Sigmoid colon (tissue), 7 donors: ENCODE measurements around the gene PLPPR1. TPM values are rescaled to one million over a fixed set of nuclear protein-coding genes. Genes with fewer than 3 reads are reported as not detected.

ENCODE experiments used
- DNase-seq: peaks from one replicate; pipeline ENCODE4 v3.0.0-alpha.2; 2019
- H3K27ac ChIP-seq, 4 donors: fragments of 200-600 bp; sonication (generic); one replicate each; pipeline ENCODE4 v1.5.1; 2016 to 2019; ENCODE audit warnings: mild to moderate bottlenecking in 1 of 4
- H3K27me3 ChIP-seq, 3 donors: fragments of 200-600 bp; sonication (generic); one replicate each; pipeline ENCODE4 v1.5.1; 2019; ENCODE audit warnings: mild to moderate bottlenecking in 1 of 3
- H3K36me3 ChIP-seq, 4 donors: fragments of 200-600 bp; sonication (generic); one replicate each; pipeline ENCODE4 v1.5.1; 2016 to 2019
- H3K4me1 ChIP-seq, 4 donors: fragments of 200-600 bp; sonication (generic); one replicate each; pipeline ENCODE4 v1.5.1; 2017 to 2019
- H3K4me3 ChIP-seq, 4 donors: fragments of 200-600 bp; sonication (generic); one replicate each; pipeline ENCODE4 v1.5.1; 2017 to 2019; ENCODE audit warnings: mild to moderate bottlenecking in 2 of 4, moderate library complexity in 1 of 4
- H3K9me3 ChIP-seq, 4 donors: fragments of 200-600 bp in 3 of 4; sonication (generic) in 3 of 4; one replicate each; pipeline versions ENCODE4 v1.5.1 to v1.6.1; 2013 to 2019
- CTCF ChIP-seq, 4 experiments: fragments of 450-650 bp in 3 of 4; fragments of 200-600 bp in 1 of 4; IDR thresholded peaks; one replicate each; pipeline ENCODE4 v1.5.1; 2016 to 2019; ENCODE audit warnings: antibody characterized with exemption in 4 of 4, mild to moderate bottlenecking in 3 of 4, moderate library complexity in 2 of 4
- EP300 ChIP-seq, 4 donors: sonication (generic); formaldehyde crosslinking; IDR thresholded peaks; one replicate each; pipeline ENCODE4 v1.6.1; 2017; ENCODE audit warnings: antibody characterized with exemption in 4 of 4
- POLR2A ChIP-seq, 2 donors: fragments of 450-650 bp; IDR thresholded peaks; one replicate each; pipeline ENCODE4 v1.6.1; 2016; ENCODE audit warnings: antibody characterized with exemption in 2 of 2, mild to moderate bottlenecking in 2 of 2, moderate library complexity in 2 of 2
- POLR2AphosphoS5 ChIP-seq, 4 donors: sonication (generic); formaldehyde crosslinking; IDR thresholded peaks; one replicate each; pipeline ENCODE4 v1.6.1; 2017; ENCODE audit warnings: antibody characterized with exemption in 4 of 4
- WGBS, 2 donors: extraction: QIAGEN DNeasy Blood & Tissue Kit; methylation state at CpG; one replicate each; pipeline ENCODE4 v1.1.7; 2013; 5-methylcytosine and 5-hydroxymethylcytosine counted together
- intact Hi-C: fragments of 100-400 bp; cut with DNase I; formaldehyde crosslinking; loops from one replicate; pipeline ENCODE4 v1.15.1; 2023
- polyA plus RNA-seq, 3 donors: library from polyadenylated mRNA; stranded (reverse); fragments of 200-250 nt; gene quantifications; one replicate each; pipeline ENCODE4 v1.2.3, GENCODE V29; 2013
- total RNA-seq, 4 donors: library from RNA; depleted of rRNA; stranded (reverse); fragments of >200 nt; gene quantifications; one replicate each; pipeline ENCODE4 v1.1.0, GENCODE V29; 2016
- donor health status: healthy with polysubstance abuse.
- donor health status: Bipolar disorder and iron deficiency.
- donor health status: healthy.

Gene PLPPR1
- total and polyA plus RNA-seq, 7 donors: 0.07 to 0.81 (median 0.38) TPM; not detected in 3

DNA sequence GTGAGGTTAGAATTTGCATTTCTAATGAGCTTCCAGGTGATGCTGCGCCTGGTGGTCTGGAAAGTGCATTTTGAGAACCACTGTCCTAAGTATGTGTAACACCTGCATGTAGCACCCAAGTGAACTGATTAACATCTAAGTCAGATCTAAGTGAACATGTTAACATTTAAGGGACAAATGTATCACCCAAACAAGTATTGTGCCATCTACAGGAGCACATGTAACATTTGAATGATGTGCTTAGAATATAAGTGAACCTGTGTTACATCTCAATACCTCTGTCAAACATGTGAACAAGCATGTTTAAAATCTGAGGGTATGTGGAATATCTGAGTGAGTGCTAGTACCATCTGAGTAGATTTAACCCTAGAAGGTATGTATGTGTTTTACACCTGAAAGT is 68.7 kb downstream of the PLPPR1 start:
- intact Hi-C loops: no loop called here
- Histone ChIP-seq H3K4me1 (no peaks in the 10 kb centered on the region), H3K27ac (no peak overlapping the region), H3K36me3 (no peaks in the 10 kb centered on the region), H3K4me3 (no peak overlapping the region), H3K27me3 (no peaks in the 10 kb centered on the region), H3K9me3 (no peaks in the 10 kb centered on the region)
- no peak for TF ChIP-seq POLR2AphosphoS5 (IDR thresholded peaks at IDR 0.05)
- no peak for TF ChIP-seq POLR2A (IDR thresholded peaks at IDR 0.05)
- no peak for TF ChIP-seq CTCF (IDR thresholded peaks at IDR 0.05)
- TF ChIP-seq EP300 (IDR thresholded peaks at IDR 0.05): no peak
- WGBS, 2 donors: 0 to 43% methylated on average over 1 of the region's 1 CpG
- no peak for DNase-seq

DNA sequence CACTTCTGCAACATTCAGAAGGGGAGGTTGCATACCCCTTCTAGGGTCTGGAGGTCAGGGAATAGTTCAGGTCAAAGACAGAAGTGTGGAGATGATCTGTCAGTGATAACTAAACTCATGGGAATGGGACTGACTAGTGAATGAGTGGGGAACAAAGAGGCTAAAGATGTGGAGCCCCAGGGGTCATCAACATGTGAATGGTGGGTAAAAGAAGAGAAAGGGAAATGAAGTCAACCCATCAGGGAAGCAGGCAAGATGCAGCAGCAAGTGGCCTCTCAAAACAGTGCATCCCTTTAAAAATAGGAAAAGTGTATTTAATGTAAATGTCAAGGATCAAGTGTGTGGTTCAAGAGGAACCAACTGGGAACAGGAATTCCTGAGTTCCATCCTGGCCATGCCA is 69.9 kb downstream of the PLPPR1 start:
- H3K4me1 ChIP-seq: no peaks in the 10 kb centered on the region
- no peaks in the 10 kb centered on the region for H3K27me3 ChIP-seq
- intact Hi-C loops: no loop called here
- no peak overlapping the region for H3K27ac ChIP-seq
- no peak for DNase-seq
- no peaks in the 10 kb centered on the region for H3K9me3 ChIP-seq
- no peaks in the 10 kb centered on the region for H3K36me3 ChIP-seq
- TF ChIP-seq CTCF (IDR thresholded peaks at IDR 0.05) (no peak), POLR2AphosphoS5 (IDR thresholded peaks at IDR 0.05) (no peak), POLR2A (IDR thresholded peaks at IDR 0.05) (no peak), EP300 (IDR thresholded peaks at IDR 0.05) (no peak)
- no peak overlapping the region for H3K4me3 ChIP-seq

- no peaks in the 10 kb centered on the region for H3K36me3 ChIP-seq
- H3K27me3 ChIP-seq: no peaks in the 10 kb centered on the region
- no peak overlapping the region for H3K4me3 ChIP-seq
- WGBS, 2 donors: 63 to 64% methylated on average over 2 of the region's 2 CpGs
- H3K9me3 ChIP-seq: no peaks in the 10 kb centered on the region
- H3K27ac ChIP-seq: no peak overlapping the region
- TF ChIP-seq POLR2A (IDR thresholded peaks at IDR 0.05): no peak
- TF ChIP-seq POLR2AphosphoS5 (IDR thresholded peaks at IDR 0.05): no peak
- no peak for TF ChIP-seq CTCF (IDR thresholded peaks at IDR 0.05)
- TF ChIP-seq EP300 (IDR thresholded peaks at IDR 0.05): no peak
- H3K4me1 ChIP-seq: no peaks in the 10 kb centered on the region
- DNase-seq: no peak
- intact Hi-C loops: no loop called here
These were observed 85.8 kb downstream of the PLPPR1 start for GRCh38 chr9:101114317-101114716.

GRCh38 chr9:101115102-101115501 is 86.6 kb downstream of the PLPPR1 start:
- H3K4me3 ChIP-seq: no peak overlapping the region
- WGBS, 2 donors: 56 to 62% methylated on average over 4 of the region's 4 CpGs
- H3K9me3 ChIP-seq: no peaks in the 10 kb centered on the region
- DNase-seq: no peak
- intact Hi-C loops: no loop called here
- H3K4me1 ChIP-seq: no peaks in the 10 kb centered on the region
- no peaks in the 10 kb centered on the region for H3K36me3 ChIP-seq
- H3K27me3 ChIP-seq: no peaks in the 10 kb centered on the region
- no peak overlapping the region for H3K27ac ChIP-seq
- TF ChIP-seq POLR2AphosphoS5 (IDR thresholded peaks at IDR 0.05) (no peak), POLR2A (IDR thresholded peaks at IDR 0.05) (no peak), EP300 (IDR thresholded peaks at IDR 0.05) (no peak), CTCF (IDR thresholded peaks at IDR 0.05) (no peak)

- H3K36me3 ChIP-seq: no peaks in the 10 kb centered on the region
- H3K9me3 ChIP-seq: no peaks in the 10 kb centered on the region
- no peak for DNase-seq
- H3K27me3 ChIP-seq: no peaks in the 10 kb centered on the region
- TF ChIP-seq CTCF (IDR thresholded peaks at IDR 0.05) (no peak), EP300 (IDR thresholded peaks at IDR 0.05) (no peak), POLR2AphosphoS5 (IDR thresholded peaks at IDR 0.05) (no peak), POLR2A (IDR thresholded peaks at IDR 0.05) (no peak)
- 48 to 64% methylated on average over 1 of the region's 1 CpG for WGBS, 2 donors
- no peak overlapping the region for H3K27ac ChIP-seq
- no peaks in the 10 kb centered on the region for H3K4me1 ChIP-seq
- intact Hi-C loops: no loop called here
- no peak overlapping the region for H3K4me3 ChIP-seq
These were observed 88.6 kb downstream of the PLPPR1 start for GRCh38 chr9:101117161-101117560.
